ENCODE results near the gene LAMB1.
A peak's percentile ranks its signal among the peaks of the same experiment; 100 is the strongest.

Gene LAMB1

GRCh38 chr7:107877731-107878382 is 125.1 kb downstream of the LAMB1 start:
- DNase-seq (ENCODE audit: low read depth) = no peak

- no peak for DNase-seq (ENCODE audit: low read depth)
Observed at GRCh38 chr7:107876916-107877315, 126.0 kb downstream of the LAMB1 start.

- peak; percentile 14 for DNase-seq (ENCODE audit: low read depth)
Observed at GRCh38 chr7:107874605-107875446, 128.1 kb downstream of the LAMB1 start.

- DNase-seq (ENCODE audit: low read depth) = no peak
Observed at GRCh38 chr7:107874111-107874510, 128.8 kb downstream of the LAMB1 start.
